Calu3 (cell line): ENCODE results near the gene CMC2. TPM values are rescaled to one million over a fixed set of nuclear protein-coding genes. Genes with fewer than 3 reads are reported as not detected.

Experiments used
- BruUV-seq: library from RNA; stranded (reverse); fragments of 400-500 nt; replicated peaks from 2 replicates; lab custom pipeline; 2021; lab: Mats Ljungman, UMichigan
- CTCF ChIA-PET: fragments of 300-600 bp; sonication (Branson Sonifier 250); formaldehyde crosslinking; loops from one replicate; lab custom pipeline; 2022; ENCODE audit warnings: antibody characterized with exemption; lab: Charles Lee
- DNase-seq: peaks from one replicate; pipeline ENCODE4 v3.0.0; 2022
- H3K27ac Mint-ChIP-seq: one replicate; pipeline ENCODE4 v1.8.0; 2022; ENCODE audit warnings: mixed read lengths; ENCODE audit not compliant: unreplicated experiment
- H3K27me3 Mint-ChIP-seq: one replicate; pipeline ENCODE4 v1.8.0; 2022; ENCODE audit warnings: mixed read lengths; ENCODE audit not compliant: unreplicated experiment
- H3K36me3 Mint-ChIP-seq: one replicate; pipeline ENCODE4 v1.8.0; 2022; ENCODE audit warnings: mild to moderate bottlenecking, moderate library complexity, mixed read lengths; ENCODE audit not compliant: insufficient read depth, unreplicated experiment
- H3K4me1 Mint-ChIP-seq: one replicate; pipeline ENCODE4 v1.8.0; 2022; ENCODE audit warnings: mild to moderate bottlenecking, low read depth, mixed read lengths; ENCODE audit not compliant: unreplicated experiment
- H3K4me3 Mint-ChIP-seq: one replicate; pipeline ENCODE4 v1.8.0; 2022; ENCODE audit warnings: mild to moderate bottlenecking, low read depth, moderate library complexity, mixed read lengths; ENCODE audit not compliant: unreplicated experiment
- H3K9me3 Mint-ChIP-seq: one replicate; pipeline ENCODE4 v1.8.0; 2022; ENCODE audit warnings: low read depth, mixed read lengths; ENCODE audit not compliant: unreplicated experiment
- intact Hi-C: fragments of 100-400 bp; cut with micrococcal nuclease; formaldehyde crosslinking; loops from one replicate; pipeline ENCODE4 v1.10.0; 2022; ENCODE audit not compliant: unreplicated experiment
- total RNA-seq: library from RNA; stranded (reverse); gene quantifications from 2 replicates; pipeline ENCODE4 v1.2.3, GENCODE V29; 2022
- TF ChIP-seq, protein P1 (sequence below): fragments of 200-600 bp; IDR thresholded peaks from one replicate; pipeline ENCODE4 v1.8.0; 2022; ENCODE audit warnings: antibody characterized with exemption; ENCODE audit not compliant: unreplicated experiment

The CMC2 gene
- total RNA-seq, 1 experiment from 2014 or later, result 123 TPM

DNA sequence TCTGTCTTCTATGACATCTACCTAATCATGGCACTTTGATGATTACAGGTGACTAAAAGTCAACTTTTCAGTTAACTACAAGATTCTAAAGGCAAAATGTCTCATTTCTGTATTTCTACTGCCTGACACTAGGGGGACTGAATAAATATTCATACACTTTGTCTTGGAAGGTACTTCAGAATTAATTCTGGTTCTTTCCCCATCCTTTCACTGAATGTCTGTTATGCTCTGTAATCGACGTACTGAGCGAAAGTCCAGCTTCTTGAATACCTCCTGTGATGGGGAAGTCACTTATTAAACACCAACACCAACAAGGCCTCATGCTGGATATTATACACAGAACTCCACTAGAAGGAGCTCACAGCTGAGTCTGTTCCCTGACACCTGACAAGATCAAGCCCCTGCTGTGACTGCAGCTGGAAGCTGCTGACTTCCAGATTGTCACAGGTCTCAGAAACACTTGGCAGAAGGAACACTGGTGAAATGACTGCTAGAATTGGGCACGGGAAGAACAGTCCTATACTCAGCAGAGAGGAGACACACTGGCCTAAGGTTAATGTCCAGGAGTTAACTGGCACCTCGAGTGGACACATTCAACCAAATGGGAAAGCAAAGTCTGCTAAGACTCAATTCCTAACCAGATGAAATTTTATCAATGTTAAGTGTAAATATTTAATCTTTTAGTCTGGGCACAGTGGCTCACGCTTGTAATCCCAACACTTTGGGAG, 31.9 kb downstream of the CMC2 start:
- BruUV-seq, result no TSS peak
- Mint-ChIP-seq H3K9me3 (no peaks in the 10 kb centered on the region), H3K4me1 (peaks cover 29% of the 10 kb centered on the region), H3K4me3 (no peak overlapping the region), H3K27ac (no peak overlapping the region), H3K27me3 (no peaks in the 10 kb centered on the region), H3K36me3 (peaks cover 13% of the 10 kb centered on the region)
- TF ChIP-seq, protein P1, sequence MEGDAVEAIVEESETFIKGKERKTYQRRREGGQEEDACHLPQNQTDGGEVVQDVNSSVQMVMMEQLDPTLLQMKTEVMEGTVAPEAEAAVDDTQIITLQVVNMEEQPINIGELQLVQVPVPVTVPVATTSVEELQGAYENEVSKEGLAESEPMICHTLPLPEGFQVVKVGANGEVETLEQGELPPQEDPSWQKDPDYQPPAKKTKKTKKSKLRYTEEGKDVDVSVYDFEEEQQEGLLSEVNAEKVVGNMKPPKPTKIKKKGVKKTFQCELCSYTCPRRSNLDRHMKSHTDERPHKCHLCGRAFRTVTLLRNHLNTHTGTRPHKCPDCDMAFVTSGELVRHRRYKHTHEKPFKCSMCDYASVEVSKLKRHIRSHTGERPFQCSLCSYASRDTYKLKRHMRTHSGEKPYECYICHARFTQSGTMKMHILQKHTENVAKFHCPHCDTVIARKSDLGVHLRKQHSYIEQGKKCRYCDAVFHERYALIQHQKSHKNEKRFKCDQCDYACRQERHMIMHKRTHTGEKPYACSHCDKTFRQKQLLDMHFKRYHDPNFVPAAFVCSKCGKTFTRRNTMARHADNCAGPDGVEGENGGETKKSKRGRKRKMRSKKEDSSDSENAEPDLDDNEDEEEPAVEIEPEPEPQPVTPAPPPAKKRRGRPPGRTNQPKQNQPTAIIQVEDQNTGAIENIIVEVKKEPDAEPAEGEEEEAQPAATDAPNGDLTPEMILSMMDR, result peak; percentile 19
- no peak for DNase-seq
- intact Hi-C loops, result no loop called here
- CTCF ChIA-PET, result interaction anchor here (0.6 to 1.5 kb wide), 5 partner anchors 11 to 61 kb away, joined by 3 to 7 read pairs (median 4); partner anchors contain the start of gene ATMIN

DNA sequence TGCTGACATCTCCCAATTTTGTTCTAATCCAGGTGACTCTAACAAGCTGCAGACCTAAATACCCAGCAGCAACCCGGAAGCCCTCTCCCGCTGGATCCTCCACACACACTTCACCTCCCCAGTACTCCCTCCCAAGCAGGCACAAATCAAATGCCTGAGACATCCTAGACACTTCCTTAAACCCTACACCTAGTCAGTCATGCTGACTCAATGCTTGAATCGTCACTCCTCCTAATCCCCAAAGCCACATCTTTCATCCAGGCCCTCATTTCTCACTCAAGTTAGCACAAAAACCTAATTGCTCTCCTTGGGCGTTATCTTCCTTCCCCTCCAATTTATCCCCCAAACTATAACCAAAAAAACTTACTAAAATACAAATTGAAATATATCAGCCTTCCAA, 32.7 kb downstream of the CMC2 start:
- peaks cover 16% of the 10 kb centered on the region for H3K36me3 Mint-ChIP-seq
- TF ChIP-seq, protein P1, result no peak
- no TSS peak for BruUV-seq
- DNase-seq, result no peak
- H3K27me3 Mint-ChIP-seq, result no peaks in the 10 kb centered on the region
- H3K27ac Mint-ChIP-seq, result no peak overlapping the region
- peaks cover 37% of the 10 kb centered on the region for H3K4me1 Mint-ChIP-seq
- H3K4me3 Mint-ChIP-seq, result no peak overlapping the region
- intact Hi-C loops, result no loop called here
- no peaks in the 10 kb centered on the region for H3K9me3 Mint-ChIP-seq
- CTCF ChIA-PET, result interaction anchor here (1.4 to 1.5 kb wide), 2 partner anchors 30 to 62 kb away, joined by 4 to 7 read pairs; partner anchors contain the start of gene ATMIN

DNA sequence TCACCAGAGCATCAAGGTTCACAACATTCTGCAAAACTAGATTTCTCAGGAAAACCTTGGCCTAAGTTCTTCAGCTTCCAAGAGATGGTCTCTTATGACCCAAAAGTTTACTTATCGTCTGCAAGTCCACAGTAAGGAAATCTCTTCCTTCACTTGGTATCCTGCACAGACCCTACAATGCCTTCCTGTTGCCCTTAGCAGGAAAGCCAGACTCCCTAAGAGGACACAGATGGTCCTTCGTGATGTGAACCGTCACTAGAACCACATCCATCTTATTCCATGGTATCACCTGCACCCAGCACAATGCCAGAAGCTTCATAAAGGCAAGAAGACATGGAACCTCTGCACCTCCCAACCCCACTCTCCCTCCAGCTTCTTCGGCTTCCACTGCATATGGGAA, 34.1 kb downstream of the CMC2 start:
- Mint-ChIP-seq H3K36me3 (peaks cover 19% of the 10 kb centered on the region), H3K4me3 (no peak overlapping the region), H3K4me1 (peaks cover 35% of the 10 kb centered on the region), H3K27ac (no peak overlapping the region), H3K27me3 (no peaks in the 10 kb centered on the region), H3K9me3 (no peaks in the 10 kb centered on the region)
- no TSS peak for BruUV-seq
- intact Hi-C loops, result no loop called here
- CTCF ChIA-PET, result interaction anchor here (1.1 kb wide), 1 partner anchor 32 kb away, joined by 3 read pairs; no protein-coding TSS in a partner anchor
- TF ChIP-seq, protein P1, result no peak
- no peak for DNase-seq

DNA sequence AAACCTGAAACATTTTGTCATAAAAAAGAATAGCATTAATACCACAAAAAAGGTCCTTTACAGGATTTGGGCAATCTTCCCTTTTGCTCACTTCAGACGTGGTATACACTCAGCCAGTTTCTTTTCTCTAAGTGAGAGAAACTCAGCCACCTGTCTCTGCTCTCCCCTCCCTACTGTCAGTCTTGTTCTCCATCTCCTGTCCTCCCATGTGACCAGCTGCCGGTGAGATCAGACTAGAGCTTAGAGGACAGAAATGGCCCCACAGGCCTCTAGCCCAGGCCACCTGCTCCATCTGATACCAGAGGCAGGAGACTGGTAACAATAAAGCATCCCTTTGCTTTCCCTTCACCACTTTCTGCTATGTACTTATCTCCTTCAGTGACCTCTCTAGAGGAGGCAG, 34.9 kb downstream of the CMC2 start:
- intact Hi-C loops, result no loop called here
- peaks cover 20% of the 10 kb centered on the region for H3K36me3 Mint-ChIP-seq
- no peak overlapping the region for H3K27ac Mint-ChIP-seq
- no peak overlapping the region for H3K4me3 Mint-ChIP-seq
- peaks cover 28% of the 10 kb centered on the region for H3K4me1 Mint-ChIP-seq
- CTCF ChIA-PET, result interaction anchor here (1.1 kb wide), 1 partner anchor 33 kb away, joined by 3 read pairs; no protein-coding TSS in a partner anchor
- DNase-seq, result no peak
- no TSS peak for BruUV-seq
- TF ChIP-seq, protein P1, result no peak
- no peaks in the 10 kb centered on the region for H3K9me3 Mint-ChIP-seq
- H3K27me3 Mint-ChIP-seq, result no peaks in the 10 kb centered on the region
